OCI-LY7 (cell line): Measurements from ENCODE around the gene JOSD1.

Experiments used
- CTCF ChIP-seq: fragments of 200-600 bp; sonication (generic); conservative IDR thresholded peaks from 2 replicates; pipeline ENCODE4 v1.5.1; 2014; ENCODE audit warnings: mild to moderate bottlenecking, antibody characterized with exemption, low read length, moderate library complexity, mixed read lengths
- EZH2phosphoT487 ChIP-seq: fragments of 200-600 bp; sonication (generic); IDR thresholded peaks from 2 replicates; pipeline ENCODE4 v1.6.1; 2018; ENCODE audit warnings: low read depth, borderline replicate concordance, mild to moderate bottlenecking, mixed run types, antibody characterized with exemption, low read length, moderate library complexity, mixed read lengths

DNA sequence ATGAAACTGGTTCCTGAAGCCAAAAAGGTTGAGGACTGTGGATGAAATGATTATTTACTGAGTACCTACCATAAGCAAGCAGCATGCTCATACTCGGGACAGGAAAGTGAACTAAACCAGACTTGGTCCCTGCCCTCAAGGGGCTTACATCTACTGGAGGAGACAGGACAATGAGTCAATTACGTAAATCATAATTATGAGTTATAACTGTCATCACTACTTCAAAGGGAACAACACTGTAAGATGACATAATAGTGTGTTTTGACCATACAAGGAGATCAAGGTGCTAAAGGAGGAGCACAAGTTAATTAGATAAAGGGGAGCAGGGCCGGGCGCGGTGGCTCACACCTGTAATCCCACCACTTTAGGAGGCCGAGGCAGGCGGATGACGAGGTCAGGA is 47.0 kb downstream of the JOSD1 start:
- no peak for TF ChIP-seq CTCF
- TF ChIP-seq EZH2phosphoT487, result no peak
